SK-N-SH (cell line): ENCODE measurements around the gene ELOVL3. TPM values are rescaled to one million over a fixed set of nuclear protein-coding genes. Genes with fewer than 3 reads are reported as not detected.

ENCODE experiments used
- CTCF ChIA-PET: fragments of 300-600, 350-600 bp; formaldehyde crosslinking; extraction: SDS; loops from one replicate; lab custom pipeline; 2021; lab: Yijun Ruan, JAX
- POLR2A ChIA-PET: fragments of 350-600 bp; sonication (Branson Sonifier 250); formaldehyde crosslinking; extraction: SDS; loops from one replicate; lab custom pipeline; 2020; ENCODE audit warnings: antibody characterized with exemption, inconsistent platforms; lab: Yijun Ruan, JAX
- DNase-seq: peaks from one replicate; pipeline ENCODE4 v3.0.0; 2012
- H2AFZ ChIP-seq: fragments of 200-600 bp; sonication (generic); 2 replicates; pipeline ENCODE4 v1.8.1; 2016; ENCODE audit warnings: antibody characterized with exemption, mild to moderate bottlenecking, low read depth
- H3F3A ChIP-seq: fragments of 200-600 bp; sonication (generic); replicated peaks from 2 replicates; pipeline ENCODE3; 2016; ENCODE audit warnings: antibody characterized with exemption, mild to moderate bottlenecking; ENCODE audit not compliant: insufficient read depth
- H3K27ac ChIP-seq, 2 experiments: fragments of 200-500 bp in 1 of 2; fragments of 200-600 bp in 1 of 2; sonication (Bioruptor generic) in 1 of 2; sonication (generic), shearing (Covaris generic) in 1 of 2; 2 replicates each; pipeline versions ENCODE4 v1.5.1 to v1.6.1; 2014 to 2016; ENCODE audit warnings: low read depth in 2 of 2, inconsistent platforms in 1 of 2, low read length in 1 of 2, mild to moderate bottlenecking in 1 of 2, mixed read lengths in 1 of 2
- H3K27me3 ChIP-seq: fragments of 200-600 bp; sonication (generic), shearing (Covaris generic); 2 replicates; pipeline ENCODE4 v1.6.1; 2016; ENCODE audit warnings: mixed run types; ENCODE audit not compliant: insufficient read depth
- H3K36me3 ChIP-seq, 2 experiments: fragments of 200-500 bp in 1 of 2; fragments of 200-600 bp in 1 of 2; sonication (Bioruptor generic) in 1 of 2; sonication (generic) in 1 of 2; replicated peaks in 1 of 2; 2 replicates each; pipeline versions ENCODE3 to v1.5.1; 2014 to 2016; ENCODE audit warnings: low read length in 1 of 2, mild to moderate bottlenecking in 1 of 2; ENCODE audit not compliant: insufficient read depth in 2 of 2, control insufficient read depth in 1 of 2
- H3K4me1 ChIP-seq, 2 experiments: fragments of 200-500 bp in 1 of 2; fragments of 200-600 bp in 1 of 2; sonication (Bioruptor generic) in 1 of 2; sonication (generic), shearing (Covaris generic) in 1 of 2; 2 replicates each; pipeline versions ENCODE4 v1.5.1 to v1.6.1; 2014 to 2016; ENCODE audit warnings: low read depth in 1 of 2, low read length in 1 of 2, mixed run types in 1 of 2; ENCODE audit not compliant: insufficient read depth in 2 of 2, control insufficient read depth in 1 of 2
- H3K4me2 ChIP-seq: fragments of 200-600 bp; sonication (generic), shearing (Covaris generic); 2 replicates; pipeline ENCODE4 v1.6.1; 2017; ENCODE audit warnings: mixed run types
- H3K4me3 ChIP-seq, 2 experiments: fragments of 200-500 bp in 1 of 2; fragments of 200-600 bp in 1 of 2; sonication (Bioruptor generic) in 1 of 2; sonication (generic), shearing (Covaris generic) in 1 of 2; 2 replicates each; pipeline versions ENCODE4 v1.5.1 to v1.8.1; 2014 to 2016; ENCODE audit warnings: low read depth in 2 of 2, inconsistent platforms in 1 of 2, low read length in 1 of 2, mild to moderate bottlenecking in 1 of 2, mixed read lengths in 1 of 2, moderate library complexity in 1 of 2
- H3K79me2 ChIP-seq: fragments of 200-600 bp; sonication (generic); 2 replicates; pipeline ENCODE4 v1.8.1; 2017; ENCODE audit warnings: mild to moderate bottlenecking; ENCODE audit not compliant: insufficient read depth
- H3K9ac ChIP-seq: fragments of 200-600 bp; sonication (generic); 2 replicates; pipeline ENCODE4 v1.6.1; 2017; ENCODE audit warnings: mixed run types
- H3K9me2 ChIP-seq: fragments of 200-600 bp; sonication (generic); 2 replicates; pipeline ENCODE4 v1.6.1; 2017; ENCODE audit warnings: mixed run types
- H3K9me3 ChIP-seq: fragments of 200-600 bp; sonication (generic); 2 replicates; pipeline ENCODE4 v1.6.1; 2017; ENCODE audit warnings: mixed run types, mild to moderate bottlenecking, moderate library complexity
- H4K20me1 ChIP-seq: fragments of 200-600 bp; sonication (generic); 2 replicates; pipeline ENCODE4 v1.6.1; 2017; ENCODE audit warnings: mild to moderate bottlenecking, mixed run types; ENCODE audit not compliant: insufficient read depth
- CHD2 ChIP-seq: fragments of 150-350 bp; IDR thresholded peaks from 2 replicates; pipeline ENCODE4 v1.6.1; 2018; ENCODE audit warnings: low read length; ENCODE audit not compliant: partially characterized antibody
- CTCF ChIP-seq: fragments of 200-600 bp; sonication (generic); IDR thresholded peaks from 2 replicates; pipeline ENCODE4 v1.6.1; 2017; ENCODE audit warnings: antibody characterized with exemption, mild to moderate bottlenecking, moderate library complexity
- ELF1 ChIP-seq: IDR thresholded peaks from 2 replicates; pipeline ENCODE4 v1.4.0; 2012
- FOXM1 ChIP-seq: IDR thresholded peaks from 2 replicates; pipeline ENCODE4 v1.4.0; 2012; ENCODE audit warnings: low read depth, mild to moderate bottlenecking
- GABPA ChIP-seq: IDR thresholded peaks from 2 replicates; pipeline ENCODE4 v1.4.0; 2012; ENCODE audit warnings: low read depth, mild to moderate bottlenecking
- GATA2 ChIP-seq: sonication (generic); formaldehyde crosslinking; IDR thresholded peaks from 2 replicates; pipeline ENCODE4 v1.5.0; 2020; ENCODE audit warnings: mild to moderate bottlenecking, missing genetic modification reagents
- IRF3 ChIP-seq: fragments of 150-350 bp; IDR thresholded peaks from 2 replicates; pipeline ENCODE4 v1.6.1; 2016; ENCODE audit warnings: mild to moderate bottlenecking, low read depth, low read length
- JUND ChIP-seq: IDR thresholded peaks from 2 replicates; pipeline ENCODE4 v1.4.0; 2012
- MAX ChIP-seq: IDR thresholded peaks from 2 replicates; pipeline ENCODE4 v1.4.0; 2012; ENCODE audit warnings: low read depth
- MEF2A ChIP-seq: IDR thresholded peaks from 2 replicates; pipeline ENCODE4 v1.4.0; 2012; ENCODE audit warnings: low read depth, borderline replicate concordance
- MXI1 ChIP-seq: IDR thresholded peaks from 2 replicates; pipeline ENCODE4 v1.6.1; 2012; ENCODE audit warnings: mild to moderate bottlenecking, low read depth, low read length, improper control_type of control experiment
- NFIC ChIP-seq: IDR thresholded peaks from 2 replicates; pipeline ENCODE4 v1.4.0; 2012; ENCODE audit warnings: borderline replicate concordance
- NRF1 ChIP-seq: IDR thresholded peaks from 2 replicates; pipeline ENCODE4 v1.6.1; 2012; ENCODE audit warnings: low read depth, mild to moderate bottlenecking, low read length
- RAD21 ChIP-seq: IDR thresholded peaks from 2 replicates; pipeline ENCODE4 v1.6.1; 2012; ENCODE audit warnings: mild to moderate bottlenecking, low read length
- RCOR1 ChIP-seq: fragments of 150-350 bp; IDR thresholded peaks from 2 replicates; pipeline ENCODE4 v1.6.1; 2017; ENCODE audit warnings: antibody characterized with exemption, low read length
- RFX5 ChIP-seq: IDR thresholded peaks from 2 replicates; pipeline ENCODE4 v1.6.1; 2012; ENCODE audit warnings: mild to moderate bottlenecking, improper control_type of control experiment, low read length
- RXRA ChIP-seq: IDR thresholded peaks from 2 replicates; pipeline ENCODE4 v1.4.0; 2012; ENCODE audit warnings: low read depth, mild to moderate bottlenecking, borderline replicate concordance
- TAF1 ChIP-seq: IDR thresholded peaks from 2 replicates; pipeline ENCODE4 v1.6.1; 2012; ENCODE audit warnings: low read depth, mild to moderate bottlenecking, low read length, moderate library complexity, borderline replicate concordance
- TCF12 ChIP-seq: IDR thresholded peaks from 2 replicates; pipeline ENCODE4 v1.4.0; 2012
- USF2 ChIP-seq: fragments of 150-350 bp; IDR thresholded peaks from 2 replicates; pipeline ENCODE4 v1.6.1; 2017; ENCODE audit warnings: antibody characterized with exemption, low read length, low read depth, borderline replicate concordance
- WGBS: methylation state at CpG from one replicate; pipeline ENCODE4 v1.1.6; 2017; ENCODE audit warnings: low lambda C conversion rate; 5-methylcytosine and 5-hydroxymethylcytosine counted together
- polyA plus RNA-seq, 3 experiments: library from polyadenylated mRNA; depleted of rRNA; stranded (reverse); fragments of >200 nt; gene quantifications; 2 replicates each; pipeline ENCODE4 v1.2.3, GENCODE V29; 2012

Gene ELOVL3
- polyA plus RNA-seq, 1 of the 3 experiments (the other 2 are of a cell fraction): 0.25 TPM

- H3K27me3 ChIP-seq: no peaks in the 10 kb centered on the region
- H3K4me3 ChIP-seq: no peak overlapping the region
- no peak overlapping the region for H3K9ac ChIP-seq
- no peak overlapping the region for H3K27ac ChIP-seq
- no peaks in the 10 kb centered on the region for H3K9me3 ChIP-seq
- H3K36me3 ChIP-seq: no peaks in the 10 kb centered on the region
- POLR2A ChIA-PET: no interaction called here
- H3F3A ChIP-seq: no peaks in the 10 kb centered on the region
- CTCF ChIA-PET: interaction anchor here (2.5 to 23.6 kb wide), 4 partner anchors 12 to 175 kb away, joined by 8 to 824 read pairs (median 32); partner anchors contain the start of gene NFKB2
- no peaks in the 10 kb centered on the region for H3K79me2 ChIP-seq
- H3K9me2 ChIP-seq: no peaks in the 10 kb centered on the region
- no peak overlapping the region for H3K4me2 ChIP-seq
- 61% methylated on average over 5 of the region's 5 CpGs for WGBS
- TF ChIP-seq NFIC (no peak), RAD21 (no peak), IRF3 (no peak), GATA2 (CRISPR knock-in tag) (no peak), USF2 (no peak), FOXM1 (no peak), MAX (no peak), RFX5 (no peak), JUND (no peak), MXI1 (no peak), MEF2A (no peak), CTCF (no peak), NRF1 (no peak), GABPA (no peak), TAF1 (no peak), TCF12 (no peak), ELF1 (no peak), RCOR1 (no peak), RXRA (no peak), CHD2 (no peak)
- H3K4me1 ChIP-seq: no peaks in the 10 kb centered on the region
- no peak for DNase-seq
- H4K20me1 ChIP-seq: no peaks in the 10 kb centered on the region
- no peak overlapping the region for H2AFZ ChIP-seq
Observed at GRCh38 chr10:102219370-102219769, 6.7 kb upstream of the ELOVL3 start.
